Measurements from ENCODE around the gene EVI2A.

GRCh38 chr17:31321481-31321880 lies at the start of gene EVI2A:
- TF ChIP-seq POLR2A (IDR thresholded peaks at IDR 0.05) (peak in 2 of 4 donors; percentile 12 to 63), CTCF (IDR thresholded peaks at IDR 0.05) (no peak)

Data from esophagus squamous epithelium (tissue), 4 donors.